Loucy (cell line): Measurements from ENCODE around the gene CLDN3.

Experiments
- H2AFZ ChIP-seq: fragments of 200-600 bp; sonication (generic); 2 replicates; pipeline ENCODE4 v1.6.0; 2016; ENCODE audit warnings: antibody characterized with exemption, mild to moderate bottlenecking, low read length, moderate library complexity
- H3F3A ChIP-seq: fragments of 200-600 bp; 2 replicates; pipeline ENCODE4 v1.6.0; 2016; ENCODE audit warnings: antibody characterized with exemption, low read depth, mild to moderate bottlenecking
- H3K27me3 ChIP-seq: fragments of 200-600 bp; sonication (generic); 2 replicates; pipeline ENCODE4 v1.6.1; 2014; ENCODE audit warnings: low read length, mild to moderate bottlenecking; ENCODE audit not compliant: insufficient read depth, poor library complexity, severe bottlenecking
- H3K36me3 ChIP-seq: fragments of 200-600 bp; sonication (generic); 2 replicates; pipeline ENCODE4 v1.6.1; 2016; ENCODE audit warnings: low read length; ENCODE audit not compliant: insufficient read depth
- H3K4me1 ChIP-seq: fragments of 200-600 bp; sonication (generic); 2 replicates; pipeline ENCODE4 v1.5.1; 2014; ENCODE audit warnings: low read length, mild to moderate bottlenecking; ENCODE audit not compliant: insufficient read depth, poor library complexity, severe bottlenecking
- H3K4me2 ChIP-seq: fragments of 200-600 bp; sonication (generic); 2 replicates; pipeline ENCODE4 v1.6.0; 2014; ENCODE audit warnings: antibody characterized with exemption, low read length, low read depth, mild to moderate bottlenecking; ENCODE audit not compliant: poor library complexity, severe bottlenecking
- H3K4me3 ChIP-seq: fragments of 200-600 bp; sonication (generic); 2 replicates; pipeline ENCODE4 v1.5.1; 2014; ENCODE audit warnings: low read length, mild to moderate bottlenecking, mixed read lengths; ENCODE audit not compliant: poor library complexity, severe bottlenecking
- H3K79me2 ChIP-seq: fragments of 200-600 bp; sonication (generic); 2 replicates; pipeline ENCODE4 v1.6.1; 2014; ENCODE audit warnings: low read length; ENCODE audit not compliant: insufficient read depth
- H3K9ac ChIP-seq: fragments of 200-600 bp; sonication (generic); 2 replicates; pipeline ENCODE4 v1.6.0; 2014; ENCODE audit warnings: mild to moderate bottlenecking, low read depth, low read length, moderate library complexity; ENCODE audit not compliant: poor library complexity, severe bottlenecking
- H3K9me2 ChIP-seq: fragments of 200-600 bp; sonication (generic); replicated peaks from 2 replicates; pipeline ENCODE4 v1.6.1; 2016; ENCODE audit warnings: low read depth, low read length, mixed read lengths
- H3K9me3 ChIP-seq: fragments of 200-600 bp; sonication (generic); 2 replicates; pipeline ENCODE4 v1.6.1; 2014; ENCODE audit warnings: mild to moderate bottlenecking, antibody characterized with exemption, low read length, low read depth; ENCODE audit not compliant: insufficient read depth
- H4K20me1 ChIP-seq: fragments of 200-600 bp; sonication (generic); 2 replicates; pipeline ENCODE4 v1.6.0; 2014; ENCODE audit warnings: antibody characterized with exemption, low read length, mild to moderate bottlenecking; ENCODE audit not compliant: insufficient read depth, poor library complexity, severe bottlenecking
- EZH2phosphoT487 ChIP-seq: fragments of 200-600 bp; IDR thresholded peaks from 2 replicates; pipeline ENCODE4 v1.6.1; 2018; ENCODE audit warnings: antibody characterized with exemption, mild to moderate bottlenecking, moderate library complexity, borderline replicate concordance
- TF ChIP-seq, protein P1 (sequence below): fragments of 200-600 bp; sonication (generic); conservative IDR thresholded peaks from 2 replicates; pipeline ENCODE4 v1.5.1; 2014; ENCODE audit warnings: mild to moderate bottlenecking, antibody characterized with exemption, low read length

Gene CLDN3

GRCh38 chr7:73778801-73779389 is 8.8 kb upstream of the CLDN3 start:
- no peaks in the 10 kb centered on the region for H3K9me2 ChIP-seq
- no peaks in the 10 kb centered on the region for H4K20me1 ChIP-seq
- peaks cover 3% of the 10 kb centered on the region for H3K4me1 ChIP-seq
- no peaks in the 10 kb centered on the region for H3K27me3 ChIP-seq
- TF ChIP-seq, protein P1, sequence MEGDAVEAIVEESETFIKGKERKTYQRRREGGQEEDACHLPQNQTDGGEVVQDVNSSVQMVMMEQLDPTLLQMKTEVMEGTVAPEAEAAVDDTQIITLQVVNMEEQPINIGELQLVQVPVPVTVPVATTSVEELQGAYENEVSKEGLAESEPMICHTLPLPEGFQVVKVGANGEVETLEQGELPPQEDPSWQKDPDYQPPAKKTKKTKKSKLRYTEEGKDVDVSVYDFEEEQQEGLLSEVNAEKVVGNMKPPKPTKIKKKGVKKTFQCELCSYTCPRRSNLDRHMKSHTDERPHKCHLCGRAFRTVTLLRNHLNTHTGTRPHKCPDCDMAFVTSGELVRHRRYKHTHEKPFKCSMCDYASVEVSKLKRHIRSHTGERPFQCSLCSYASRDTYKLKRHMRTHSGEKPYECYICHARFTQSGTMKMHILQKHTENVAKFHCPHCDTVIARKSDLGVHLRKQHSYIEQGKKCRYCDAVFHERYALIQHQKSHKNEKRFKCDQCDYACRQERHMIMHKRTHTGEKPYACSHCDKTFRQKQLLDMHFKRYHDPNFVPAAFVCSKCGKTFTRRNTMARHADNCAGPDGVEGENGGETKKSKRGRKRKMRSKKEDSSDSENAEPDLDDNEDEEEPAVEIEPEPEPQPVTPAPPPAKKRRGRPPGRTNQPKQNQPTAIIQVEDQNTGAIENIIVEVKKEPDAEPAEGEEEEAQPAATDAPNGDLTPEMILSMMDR: no peak
- TF ChIP-seq EZH2phosphoT487: no peak
- H3K79me2 ChIP-seq: no peaks in the 10 kb centered on the region
- H3F3A ChIP-seq: no peaks in the 10 kb centered on the region
- no peak overlapping the region for H2AFZ ChIP-seq
- H3K4me3 ChIP-seq: no peak overlapping the region
- no peaks in the 10 kb centered on the region for H3K9me3 ChIP-seq
- H3K36me3 ChIP-seq: no peaks in the 10 kb centered on the region
- no peak overlapping the region for H3K9ac ChIP-seq
- no peak overlapping the region for H3K4me2 ChIP-seq

DNA sequence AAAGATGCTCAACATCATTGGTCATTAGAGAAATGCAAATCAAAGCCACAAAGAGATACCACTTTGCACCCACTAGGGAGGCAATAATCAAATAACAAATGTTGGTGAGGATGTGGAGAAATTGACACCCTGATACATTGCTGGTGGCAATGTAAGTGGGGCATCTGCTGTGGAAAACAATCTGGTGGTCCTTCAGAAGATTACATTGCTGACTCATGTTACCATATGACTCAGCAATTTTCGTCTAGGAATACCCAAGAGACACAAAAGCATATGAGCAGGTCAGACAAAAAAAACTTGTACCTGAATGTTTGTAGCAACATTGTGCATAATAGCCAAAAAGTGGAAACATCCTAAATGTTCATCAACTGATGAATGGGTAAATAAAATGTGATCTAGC is 4.9 kb upstream of the CLDN3 start:
- H3K4me3 ChIP-seq: no peak overlapping the region
- H3K9ac ChIP-seq: no peak overlapping the region
- H2AFZ ChIP-seq: no peak overlapping the region
- no peaks in the 10 kb centered on the region for H3K36me3 ChIP-seq
- no peaks in the 10 kb centered on the region for H4K20me1 ChIP-seq
- H3F3A ChIP-seq: no peaks in the 10 kb centered on the region
- H3K4me1 ChIP-seq: peaks cover 3% of the 10 kb centered on the region
- H3K79me2 ChIP-seq: no peaks in the 10 kb centered on the region
- H3K9me2 ChIP-seq: no peaks in the 10 kb centered on the region
- H3K9me3 ChIP-seq: no peaks in the 10 kb centered on the region
- H3K4me2 ChIP-seq: no peak overlapping the region
- TF ChIP-seq, protein P1: no peak
- no peak for TF ChIP-seq EZH2phosphoT487
- H3K27me3 ChIP-seq: no peaks in the 10 kb centered on the region

GRCh38 chr7:73773700-73774517 is 3.8 kb upstream of the CLDN3 start:
- Histone ChIP-seq H3K9me2 (no peaks in the 10 kb centered on the region), H3K27me3 (no peaks in the 10 kb centered on the region), H4K20me1 (no peaks in the 10 kb centered on the region), H2AFZ (0 out of 2 replicates have a peak overlapping the region, but pooled peaks have one; percentile 46), H3K4me2 (peak overlapping the region; percentile 18), H3K4me3 (no peak overlapping the region), H3K36me3 (no peaks in the 10 kb centered on the region), H3K9me3 (no peaks in the 10 kb centered on the region), H3K9ac (no peak overlapping the region), H3K4me1 (peaks cover 3% of the 10 kb centered on the region), H3K79me2 (no peaks in the 10 kb centered on the region), H3F3A (no peaks in the 10 kb centered on the region)
- TF ChIP-seq, protein P1: no peak
